NCI-H2171 (cell line): ENCODE results near the gene TBCK.

Source experiments
- DNase-seq: peaks from one replicate; lab custom pipeline; 2025; lab: John Stamatoyannopoulos, UW

TBCK gene

GRCh38 chr4:106038908-106039307 is 277.1 kb downstream of the TBCK start:
- no peak for DNase-seq

- no peak for DNase-seq
Observed at GRCh38 chr4:106038012-106038411, 278.0 kb downstream of the TBCK start.

- no peak for DNase-seq
Observed at GRCh38 chr4:106036848-106037247, 279.2 kb downstream of the TBCK start.

- no peak for DNase-seq
Observed at GRCh38 chr4:106036334-106036733, 279.7 kb downstream of the TBCK start.

- DNase-seq: no peak
Observed at GRCh38 chr4:106035204-106035603, 280.8 kb downstream of the TBCK start.

GRCh38 chr4:106034751-106035150 is 281.3 kb downstream of the TBCK start:
- no peak for DNase-seq

- no peak for DNase-seq
Observed at GRCh38 chr4:106034220-106034619, 281.8 kb downstream of the TBCK start.

- DNase-seq: no peak
Observed at GRCh38 chr4:106033469-106033868, 282.5 kb downstream of the TBCK start.

GRCh38 chr4:106032851-106033286 is 283.1 kb downstream of the TBCK start:
- DNase-seq: no peak

- no peak for DNase-seq
Observed at GRCh38 chr4:106022454-106022853, 293.6 kb downstream of the TBCK start.

- DNase-seq: no peak
Observed at GRCh38 chr4:106021737-106022410, 294.1 kb downstream of the TBCK start.

GRCh38 chr4:106019771-106020170 is 296.2 kb downstream of the TBCK start:
- DNase-seq: no peak

- no peak for DNase-seq
Observed at GRCh38 chr4:106017975-106018374, 298.0 kb downstream of the TBCK start.

- no peak for DNase-seq
Observed at GRCh38 chr4:106011387-106011786, 304.6 kb downstream of the TBCK start.

GRCh38 chr4:106010761-106011160 is 305.2 kb downstream of the TBCK start:
- DNase-seq: no peak

GRCh38 chr4:106002994-106003393 is 313.0 kb downstream of the TBCK start:
- DNase-seq: no peak

GRCh38 chr4:105998171-105999063 is 317.6 kb downstream of the TBCK start:
- no peak for DNase-seq

- DNase-seq: no peak
Observed at GRCh38 chr4:105996845-105997244, 319.2 kb downstream of the TBCK start.

- DNase-seq: no peak
Observed at GRCh38 chr4:105994841-105995501, 321.0 kb downstream of the TBCK start.

- DNase-seq: no peak
Observed at GRCh38 chr4:105994061-105994460, 321.9 kb downstream of the TBCK start.

GRCh38 chr4:105992641-105993305 is 323.2 kb downstream of the TBCK start:
- DNase-seq: no peak

GRCh38 chr4:105991726-105992125 is 324.3 kb downstream of the TBCK start:
- DNase-seq: no peak
